ENCODE measurements around the gene ABHD14A.
A peak's percentile ranks its signal among the peaks of the same experiment; 100 is the strongest.

The ABHD14A gene

GRCh38 chr3:52024765-52025452 lies 50.0 kb downstream of the ABHD14A start:
- ATAC-seq, result no peak
- TF ChIP-seq ZNF565 (CRISPR knock-in tag; conservative IDR thresholded peaks at IDR 0.05; ENCODE audit: low read depth) (no peak), TOX (CRISPR knock-in tag; IDR thresholded peaks at IDR 0.05; ENCODE audit: borderline replicate concordance) (no peak), CREB5 (CRISPR knock-in tag; IDR thresholded peaks at IDR 0.05; ENCODE audit: low read depth) (no peak), RARB (CRISPR knock-in tag; IDR thresholded peaks at IDR 0.05) (no peak), TSHZ2 (CRISPR knock-in tag; IDR thresholded peaks at IDR 0.05) (no peak), PPARA (CRISPR knock-in tag; IDR thresholded peaks at IDR 0.05; ENCODE audit: borderline replicate concordance) (no peak), ZFP3 (CRISPR knock-in tag; IDR thresholded peaks at IDR 0.05) (no peak), CSRNP3 (CRISPR knock-in tag; IDR thresholded peaks at IDR 0.05) (no peak), ARNTL (CRISPR knock-in tag; IDR thresholded peaks at IDR 0.05; ENCODE audit: borderline replicate concordance, low read depth) (no peak), GLIS3 (CRISPR knock-in tag; IDR thresholded peaks at IDR 0.05) (no peak), TCF4 (CRISPR knock-in tag; IDR thresholded peaks at IDR 0.05; ENCODE audit: borderline replicate concordance) (no peak), POU6F1 (CRISPR knock-in tag; IDR thresholded peaks at IDR 0.05; ENCODE audit: borderline replicate concordance, low read depth) (no peak), ESRRG (CRISPR knock-in tag; IDR thresholded peaks at IDR 0.05) (no peak), OSR1 (CRISPR knock-in tag; IDR thresholded peaks at IDR 0.05) (no peak), PATZ1 (CRISPR knock-in tag; IDR thresholded peaks at IDR 0.05; ENCODE audit: borderline replicate concordance) (no peak), ZNF70 (CRISPR knock-in tag; IDR thresholded peaks at IDR 0.05) (no peak), SNAI2 (CRISPR knock-in tag; IDR thresholded peaks at IDR 0.05) (no peak), ISL1 (CRISPR knock-in tag; IDR thresholded peaks at IDR 0.05) (no peak), ZNF8 (CRISPR knock-in tag; IDR thresholded peaks at IDR 0.05) (no peak)

- TF ChIP-seq ZNF70 (CRISPR knock-in tag; IDR thresholded peaks at IDR 0.05) (0 out of 2 replicates have a peak, but pooled peaks have one; percentile 19), TCF4 (CRISPR knock-in tag; IDR thresholded peaks at IDR 0.05; ENCODE audit: borderline replicate concordance) (0 out of 2 replicates have a peak, but pooled peaks have one; percentile 13), SNAI2 (CRISPR knock-in tag; IDR thresholded peaks at IDR 0.05) (no peak)
- no peak; the same call in 2 of the 3 replicates for ATAC-seq
Measured at GRCh38 chr3:52025453-52025852, 50.6 kb downstream of the ABHD14A start.

- no peak for ATAC-seq
- TF ChIP-seq PATZ1 (CRISPR knock-in tag; IDR thresholded peaks at IDR 0.05; ENCODE audit: borderline replicate concordance) (no peak), PPARA (CRISPR knock-in tag; IDR thresholded peaks at IDR 0.05; ENCODE audit: borderline replicate concordance) (no peak), RARB (CRISPR knock-in tag; IDR thresholded peaks at IDR 0.05) (no peak), ZFP30 (CRISPR knock-in tag; IDR thresholded peaks at IDR 0.05) (no peak), SNAI2 (CRISPR knock-in tag; IDR thresholded peaks at IDR 0.05) (no peak), CSRNP3 (CRISPR knock-in tag; IDR thresholded peaks at IDR 0.05) (no peak), POU6F1 (CRISPR knock-in tag; IDR thresholded peaks at IDR 0.05; ENCODE audit: borderline replicate concordance, low read depth) (no peak), TCF4 (CRISPR knock-in tag; IDR thresholded peaks at IDR 0.05; ENCODE audit: borderline replicate concordance) (no peak), TOX (CRISPR knock-in tag; IDR thresholded peaks at IDR 0.05; ENCODE audit: borderline replicate concordance) (no peak), GLIS3 (CRISPR knock-in tag; IDR thresholded peaks at IDR 0.05) (no peak), ESRRG (CRISPR knock-in tag; IDR thresholded peaks at IDR 0.05) (no peak), BACH2 (CRISPR knock-in tag; IDR thresholded peaks at IDR 0.05; ENCODE audit: borderline replicate concordance) (no peak)
Measured at GRCh38 chr3:52026041-52026440, 51.2 kb downstream of the ABHD14A start.

All from SK-N-SH treated with all-trans-retinoic acid at 6 μM for 48 hours (cell line).